Stimulated activated CD8-positive, alpha-beta memory T cell treated with anti-CD3 and anti-CD28 coated beads, Interleukin-4, amount 100 ng/mL, for 4 hours (primary cell): ENCODE data around the gene HAND1.

Experiments used
- DNase-seq, 2 donors: peaks; one replicate each; pipeline ENCODE4 v3.0.0-alpha.2; 2020; ENCODE audit warnings: low read depth in 2 of 2, low spot score in 1 of 2

Gene HAND1

GRCh38 chr5:154479944-154480750 lies 2.1 kb upstream of the HAND1 start:
- no peak for DNase-seq

GRCh38 chr5:154479160-154479943 lies 1.3 kb upstream of the HAND1 start:
- no peak for DNase-seq

- no peak for DNase-seq
Observed at GRCh38 chr5:154478752-154479159, 729 bp upstream of the HAND1 start.

- DNase-seq: no peak
Observed at GRCh38 chr5:154477382-154478223, 424 bp downstream of the HAND1 start.

- no peak for DNase-seq
Observed at GRCh38 chr5:154476354-154477205, 1.4 kb downstream of the HAND1 start.

- DNase-seq: no peak
Observed at GRCh38 chr5:154475591-154476353, 2.3 kb downstream of the HAND1 start.

DNA sequence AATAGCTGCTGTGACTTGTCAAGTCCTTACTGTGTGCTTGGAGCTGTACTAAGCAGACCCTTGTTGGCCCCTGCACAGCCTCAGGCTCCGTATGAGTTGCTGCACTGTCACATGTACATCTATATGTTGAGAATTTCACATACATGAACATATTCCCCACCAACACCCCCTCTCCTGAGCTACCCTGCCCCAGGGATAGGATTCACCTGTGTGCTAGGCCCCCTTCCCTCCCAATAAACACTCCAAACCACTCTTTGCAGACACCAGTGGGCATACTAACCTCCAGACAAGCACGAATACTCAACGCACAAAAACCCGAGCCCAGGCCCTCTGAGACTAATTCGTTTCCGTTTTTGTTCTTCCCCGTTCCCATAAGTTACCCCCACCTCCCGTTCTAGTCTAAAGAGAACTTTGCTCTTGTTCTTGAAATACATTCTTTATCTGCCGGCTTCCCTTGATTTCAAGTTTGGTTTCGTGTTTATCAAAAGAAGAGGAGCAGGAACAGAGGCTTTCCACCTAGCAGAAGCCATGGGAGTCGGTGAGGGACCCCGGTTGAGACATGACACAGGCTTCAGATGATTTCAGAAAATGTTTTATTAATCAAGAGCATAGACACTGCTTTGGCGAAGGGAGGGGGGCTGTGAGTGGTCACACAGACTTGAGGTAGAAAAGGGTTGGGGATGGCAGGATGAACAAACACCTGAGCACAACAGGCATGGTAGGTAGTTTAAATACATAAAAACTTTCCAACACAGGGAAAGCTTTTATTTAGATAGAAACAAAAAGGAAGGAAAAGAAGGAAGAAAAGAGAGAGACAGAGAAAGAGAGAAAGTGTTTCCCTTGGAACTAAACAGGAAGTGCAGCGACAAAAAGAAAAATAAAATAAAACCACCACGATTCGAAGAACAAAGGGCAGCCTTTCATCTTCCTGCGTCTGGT lies 3.4 kb downstream of the HAND1 start:
- DNase-seq: no peak

GRCh38 chr5:154473581-154474283 lies 4.3 kb downstream of the HAND1 start:
- DNase-seq: no peak

DNA sequence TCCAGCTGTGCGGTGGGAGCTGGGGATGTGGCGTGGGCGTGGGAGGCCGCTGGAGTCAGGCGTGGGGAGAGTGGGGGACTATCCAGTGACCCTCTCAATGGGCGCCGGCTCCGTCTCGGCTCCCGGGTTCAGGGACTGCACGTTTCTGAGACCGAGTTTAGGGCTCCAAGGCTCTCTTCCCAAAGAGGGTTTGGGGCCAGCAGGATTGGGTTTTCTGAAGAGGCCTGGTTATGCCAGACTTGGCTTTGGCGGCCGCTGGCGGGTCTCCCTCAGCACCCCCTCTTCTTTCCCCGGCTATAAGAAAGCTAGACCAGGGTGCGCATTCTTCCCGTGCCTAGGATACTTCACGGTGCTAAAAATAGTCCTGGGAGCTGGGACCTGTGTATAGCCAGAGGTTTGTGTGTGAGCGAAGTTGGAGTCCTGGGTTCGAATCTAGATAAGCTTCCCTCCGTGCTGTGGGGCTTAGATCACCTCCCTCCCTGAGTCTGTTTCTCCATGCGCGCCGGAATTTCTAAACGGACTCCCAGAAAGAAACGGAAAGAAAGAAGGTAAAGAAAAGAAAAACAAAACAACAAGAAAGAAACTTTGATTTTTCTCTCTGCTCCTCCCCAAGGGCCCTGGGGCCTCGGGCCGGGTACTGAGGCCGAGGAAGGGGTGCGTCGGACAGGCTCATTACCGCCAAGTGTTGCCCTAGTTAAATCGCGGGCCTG lies 5.0 kb downstream of the HAND1 start:
- no peak for DNase-seq

DNA sequence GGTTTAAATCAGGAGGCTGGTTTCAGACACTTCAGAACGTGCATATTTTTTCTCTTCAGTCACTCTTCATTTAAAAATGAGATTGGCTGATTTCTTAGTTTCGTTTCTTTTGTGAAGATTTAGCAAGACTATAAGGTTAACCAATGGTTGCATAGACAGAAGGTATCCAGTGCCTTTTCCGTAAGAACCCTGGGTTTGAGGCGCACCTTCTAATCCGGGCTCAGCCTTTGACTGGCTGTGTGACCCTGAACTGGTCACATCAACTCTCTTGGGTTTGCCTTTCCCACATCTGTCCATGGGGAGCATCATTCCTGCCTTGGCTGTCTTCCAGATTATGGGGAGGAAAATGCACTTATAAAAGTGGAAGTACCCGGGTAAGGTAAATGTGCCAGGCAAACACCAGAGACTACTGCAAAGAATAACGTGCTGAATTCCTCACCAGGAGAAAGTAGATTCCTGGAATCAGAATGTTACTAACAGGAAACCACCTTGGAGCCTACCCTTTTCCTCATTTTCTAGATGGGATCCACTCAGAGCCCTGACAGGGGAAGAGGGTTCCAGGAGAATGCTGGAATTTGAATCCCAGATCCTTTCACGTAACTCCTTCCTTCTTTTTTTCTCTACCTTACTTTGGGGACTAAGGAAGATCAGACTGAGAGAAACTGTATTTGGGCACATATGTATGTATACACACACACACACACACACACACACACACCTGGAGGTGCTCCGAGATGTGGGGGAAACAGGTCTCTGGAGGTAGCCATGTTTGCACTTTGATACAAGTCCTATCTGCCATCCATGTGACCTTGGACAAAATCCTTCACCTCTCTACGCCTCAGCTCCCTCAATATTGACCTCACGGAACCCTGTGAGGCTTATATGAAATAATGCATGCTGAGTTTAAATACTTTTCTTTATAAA lies 6.8 kb downstream of the HAND1 start:
- DNase-seq: no peak

- DNase-seq: no peak
Observed at GRCh38 chr5:154470137-154470536, 7.9 kb downstream of the HAND1 start.

- peak; percentile 37 to 60 for DNase-seq
Observed at GRCh38 chr5:154467655-154468354, 10.2 kb downstream of the HAND1 start.

GRCh38 chr5:154466671-154467070 lies 11.4 kb downstream of the HAND1 start:
- no peak for DNase-seq

- no peak for DNase-seq
Observed at GRCh38 chr5:154466147-154466546, 11.9 kb downstream of the HAND1 start.

DNA sequence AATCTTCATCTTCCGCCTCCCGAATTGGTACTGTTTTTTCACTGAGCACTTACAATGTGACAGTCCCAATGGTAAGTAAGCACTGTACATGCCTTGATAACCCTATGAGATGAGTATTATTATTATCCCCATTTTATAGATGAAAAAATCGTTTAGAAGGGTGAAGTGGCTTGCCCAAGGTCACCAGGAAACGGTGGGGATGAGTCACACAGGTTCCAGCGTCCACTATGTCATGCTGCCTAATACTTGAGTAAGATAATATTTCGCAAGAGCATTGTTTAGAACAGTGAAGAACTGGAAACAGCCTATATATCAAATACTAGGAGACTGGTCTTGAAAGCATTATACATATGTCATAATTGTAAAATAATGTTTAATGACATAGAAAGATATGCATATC lies 12.9 kb downstream of the HAND1 start:
- no peak for DNase-seq

- DNase-seq: no peak
Observed at GRCh38 chr5:154464438-154464837, 13.6 kb downstream of the HAND1 start.
